DOHH2 (cell line): Measurements from ENCODE around the gene NMBR.

Experiments used
- CTCF ChIP-seq: fragments of 200-600 bp; sonication (generic); IDR thresholded peaks from one replicate; pipeline ENCODE4 v1.5.1; 2014; ENCODE audit warnings: antibody characterized with exemption, mild to moderate bottlenecking, low read depth, low read length; ENCODE audit not compliant: poor library complexity, severe bottlenecking
- EZH2phosphoT487 ChIP-seq: fragments of 200-600 bp; sonication (generic); IDR thresholded peaks from 2 replicates; pipeline ENCODE4 v1.6.1; 2017; ENCODE audit warnings: borderline replicate concordance, mild to moderate bottlenecking, antibody characterized with exemption, low read length, moderate library complexity, mixed read lengths

- TF ChIP-seq CTCF = no peak
- no peak for TF ChIP-seq EZH2phosphoT487
These were observed 111.0 kb downstream of the NMBR start for GRCh38 chr6:142035890-142036289.
